Effector memory CD8-positive, alpha-beta T cell (primary cell): Measurements from ENCODE around the gene VWA3A.

ENCODE experiments used
- ATAC-seq: fragments of 150-1000 bp; cut with Tn5 transposase; replicated peaks from 2 replicates; pipeline ENCODE4 v1.10.0; 2021; ENCODE audit warnings: mild to moderate bottlenecking, moderate library complexity
- DNase-seq, 3 experiments: peaks; one replicate each; pipeline ENCODE4 v3.0.0; 2021
- H3K27ac Mint-ChIP-seq, 2 donors: one replicate each; pipeline ENCODE4 v1.8.0; 2022; ENCODE audit warnings: mild to moderate bottlenecking in 2 of 2, mixed read lengths in 2 of 2, moderate library complexity in 2 of 2
- H3K27me3 Mint-ChIP-seq, 2 donors: one replicate each; pipeline ENCODE4 v1.8.0; 2022; ENCODE audit warnings: mixed read lengths in 2 of 2
- H3K36me3 Mint-ChIP-seq: one replicate; pipeline ENCODE4 v1.8.0; 2022; ENCODE audit warnings: mild to moderate bottlenecking, moderate library complexity, mixed read lengths; ENCODE audit not compliant: insufficient read depth
- H3K4me1 Mint-ChIP-seq, 2 donors: one replicate each; pipeline ENCODE4 v1.8.0; 2022; ENCODE audit warnings: low read depth in 2 of 2, mixed read lengths in 2 of 2
- H3K4me3 Mint-ChIP-seq, 2 donors: one replicate each; pipeline ENCODE4 v1.8.0; 2022; ENCODE audit warnings: mild to moderate bottlenecking in 2 of 2, mixed read lengths in 2 of 2, moderate library complexity in 2 of 2
- H3K9me3 Mint-ChIP-seq, 2 donors: one replicate each; pipeline ENCODE4 v1.8.0; 2022; ENCODE audit warnings: mixed read lengths in 2 of 2

VWA3A gene

DNA sequence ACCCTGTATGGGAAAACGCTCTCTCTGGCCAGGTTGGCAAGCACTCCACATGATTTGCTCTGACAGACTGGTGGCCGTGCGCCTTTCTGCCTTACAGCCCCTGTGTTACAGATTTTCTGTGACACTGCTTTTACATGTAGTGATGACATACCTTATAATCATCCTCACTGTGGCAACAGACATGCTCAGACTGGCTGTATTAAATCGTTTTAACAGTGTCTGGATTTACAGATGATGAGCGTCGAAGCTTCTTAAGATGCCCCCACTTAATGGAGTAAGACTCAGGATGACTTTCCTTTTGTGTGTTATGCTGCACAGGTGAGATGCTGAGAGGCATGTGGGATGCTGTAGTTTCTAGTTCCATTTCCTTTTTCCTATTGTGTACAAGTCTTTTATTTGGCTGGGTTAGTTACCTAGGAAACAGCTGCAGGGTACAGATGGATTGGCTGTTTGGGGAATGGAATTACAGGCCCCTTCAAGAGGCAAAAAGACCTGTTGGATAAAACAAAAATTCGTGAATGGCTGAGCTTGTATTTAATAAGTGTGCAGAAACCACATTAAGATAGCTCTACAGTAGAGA lies 20.9 kb upstream of the VWA3A start:
- Mint-ChIP-seq H3K4me3 (no peak overlapping the region), H3K27ac (no peak overlapping the region), H3K27me3 (no peaks in the 10 kb centered on the region), H3K9me3 (no peaks in the 10 kb centered on the region), H3K36me3 (no peaks in the 10 kb centered on the region), H3K4me1 (peaks cover 0 to 6% of the 10 kb centered on the region in 2 donors)
- no peak for DNase-seq
- ATAC-seq: no peak

GRCh38 chr16:22073350-22073749 lies 19.0 kb upstream of the VWA3A start:
- Mint-ChIP-seq H3K9me3 (no peaks in the 10 kb centered on the region), H3K4me3 (no peak overlapping the region), H3K27me3 (no peaks in the 10 kb centered on the region), H3K36me3 (no peaks in the 10 kb centered on the region), H3K4me1 (peaks cover 4 to 10% of the 10 kb centered on the region in 2 donors), H3K27ac (no peak overlapping the region)
- no peak for DNase-seq
- no peak for ATAC-seq

- Mint-ChIP-seq H3K27me3 (no peaks in the 10 kb centered on the region), H3K27ac (peak overlapping the region in 1 of 2 donors; percentile 71), H3K36me3 (no peaks in the 10 kb centered on the region), H3K4me3 (no peak overlapping the region), H3K4me1 (peaks cover 4 to 10% of the 10 kb centered on the region in 2 donors), H3K9me3 (no peaks in the 10 kb centered on the region)
- ATAC-seq: no peak
- DNase-seq: no peak
These were observed 17.1 kb upstream of the VWA3A start for GRCh38 chr16:22075043-22075757.

DNA sequence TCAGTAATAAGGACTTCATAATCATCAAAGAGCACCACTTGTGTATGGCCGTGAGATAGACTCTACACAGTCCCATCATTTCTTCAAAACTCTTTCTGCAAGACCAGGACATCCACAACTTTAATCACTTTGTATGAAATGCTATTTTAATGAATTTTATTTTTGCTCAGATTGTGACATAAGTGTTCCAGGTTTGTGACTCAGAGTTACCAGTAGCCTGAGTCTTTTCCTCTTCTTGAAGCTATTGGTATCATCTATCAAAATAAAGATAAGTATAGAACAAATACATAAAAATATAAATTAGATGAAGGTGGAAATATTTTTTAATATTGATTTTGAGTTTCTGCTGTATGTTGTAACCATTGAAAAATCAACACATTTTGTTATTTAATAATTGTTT lies 16.6 kb upstream of the VWA3A start:
- DNase-seq: no peak
- no peaks in the 10 kb centered on the region for H3K9me3 Mint-ChIP-seq
- H3K36me3 Mint-ChIP-seq: no peaks in the 10 kb centered on the region
- peaks cover 4 to 10% of the 10 kb centered on the region in 2 donors for H3K4me1 Mint-ChIP-seq
- no peaks in the 10 kb centered on the region for H3K27me3 Mint-ChIP-seq
- H3K27ac Mint-ChIP-seq: peak overlapping the region in 1 of 2 donors; percentile 71
- H3K4me3 Mint-ChIP-seq: no peak overlapping the region
- ATAC-seq: no peak

GRCh38 chr16:22077700-22078313 lies 14.5 kb upstream of the VWA3A start:
- peak; percentile 78 for ATAC-seq
- peaks cover 4 to 10% of the 10 kb centered on the region in 2 donors for H3K4me1 Mint-ChIP-seq
- H3K9me3 Mint-ChIP-seq: no peaks in the 10 kb centered on the region
- no peak overlapping the region for H3K4me3 Mint-ChIP-seq
- no peaks in the 10 kb centered on the region for H3K36me3 Mint-ChIP-seq
- peak; percentile 64 to 72 (median 66) for DNase-seq
- H3K27ac Mint-ChIP-seq: no peak overlapping the region
- no peaks in the 10 kb centered on the region for H3K27me3 Mint-ChIP-seq

DNA sequence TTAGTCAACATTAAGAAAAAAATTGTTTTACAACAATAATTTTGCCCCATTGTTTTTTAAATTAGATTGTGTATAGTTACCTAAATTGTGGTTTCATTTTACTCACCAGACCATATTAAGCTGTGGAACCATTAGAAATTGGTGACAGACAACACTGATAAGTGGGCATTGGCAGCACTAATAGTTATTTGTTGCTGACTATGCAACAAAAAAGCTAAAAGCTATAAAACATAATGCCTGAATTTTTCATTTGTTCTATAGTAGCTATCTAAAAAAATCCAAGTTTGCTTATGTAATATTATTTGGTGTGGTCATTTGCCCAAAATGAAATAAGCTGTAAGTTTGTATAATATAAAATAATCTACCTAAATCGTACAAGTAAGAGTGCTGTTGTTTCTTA lies 13.7 kb upstream of the VWA3A start:
- ATAC-seq (no peak), DNase-seq (no peak)
- H3K36me3 Mint-ChIP-seq: no peaks in the 10 kb centered on the region
- H3K9me3 Mint-ChIP-seq: no peaks in the 10 kb centered on the region
- peaks cover 4 to 9% of the 10 kb centered on the region in 2 donors for H3K4me1 Mint-ChIP-seq
- no peak overlapping the region for H3K27ac Mint-ChIP-seq
- H3K4me3 Mint-ChIP-seq: no peak overlapping the region
- H3K27me3 Mint-ChIP-seq: no peaks in the 10 kb centered on the region

DNA sequence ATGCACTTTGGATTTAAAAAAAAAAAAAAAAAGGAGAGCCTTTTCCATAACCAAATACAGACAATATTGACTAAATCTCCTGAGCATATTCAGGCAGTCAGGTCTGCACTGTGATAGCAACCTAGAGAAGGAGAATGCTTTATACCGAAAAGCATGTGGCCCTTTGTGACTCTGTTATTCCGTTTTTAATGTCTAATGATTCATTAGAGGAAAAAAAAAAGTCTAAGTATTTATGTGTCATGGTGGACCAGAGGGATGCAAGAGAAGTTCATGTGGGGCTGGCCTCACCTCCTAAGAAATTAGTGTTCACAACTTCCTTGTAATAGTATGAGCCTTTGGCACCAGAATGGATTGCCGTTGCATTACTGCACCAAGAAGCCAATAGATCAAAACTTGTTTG lies 11.3 kb upstream of the VWA3A start:
- peaks cover 7% of the 10 kb centered on the region for H3K36me3 Mint-ChIP-seq
- H3K4me3 Mint-ChIP-seq: no peak overlapping the region

DNA sequence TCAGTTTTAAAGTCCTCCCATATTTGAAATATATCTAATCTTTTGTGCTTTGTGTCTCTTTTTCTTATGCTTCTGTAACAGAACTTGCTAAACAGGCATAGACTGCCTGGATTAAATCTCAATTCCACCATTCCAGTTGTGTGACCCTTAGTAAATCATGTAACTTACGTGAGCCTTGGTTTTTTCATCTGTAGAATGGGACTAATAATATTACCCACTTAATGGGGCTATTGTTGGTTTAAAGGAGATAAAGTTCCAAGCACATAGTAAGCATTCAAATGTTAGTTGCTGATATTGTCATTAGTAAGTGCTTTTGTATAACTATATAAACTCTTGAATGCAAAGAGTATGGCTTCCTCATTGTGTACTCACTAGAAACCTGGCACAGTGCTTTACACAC lies 5.9 kb upstream of the VWA3A start:
- ATAC-seq: no peak
- Mint-ChIP-seq H3K36me3 (peaks cover 7% of the 10 kb centered on the region), H3K27ac (no peak overlapping the region), H3K27me3 (no peaks in the 10 kb centered on the region), H3K9me3 (no peaks in the 10 kb centered on the region), H3K4me1 (no peaks in the 10 kb centered on the region), H3K4me3 (no peak overlapping the region)
- no peak for DNase-seq

More for the DNA sequence above, 11.3 kb upstream of the VWA3A start:
- ATAC-seq: no peak
- Mint-ChIP-seq H3K27ac (no peak overlapping the region), H3K9me3 (no peaks in the 10 kb centered on the region), H3K27me3 (no peaks in the 10 kb centered on the region), H3K4me1 (peaks cover 4% of the 10 kb centered on the region in 2 donors)
- no peak for DNase-seq

DNA sequence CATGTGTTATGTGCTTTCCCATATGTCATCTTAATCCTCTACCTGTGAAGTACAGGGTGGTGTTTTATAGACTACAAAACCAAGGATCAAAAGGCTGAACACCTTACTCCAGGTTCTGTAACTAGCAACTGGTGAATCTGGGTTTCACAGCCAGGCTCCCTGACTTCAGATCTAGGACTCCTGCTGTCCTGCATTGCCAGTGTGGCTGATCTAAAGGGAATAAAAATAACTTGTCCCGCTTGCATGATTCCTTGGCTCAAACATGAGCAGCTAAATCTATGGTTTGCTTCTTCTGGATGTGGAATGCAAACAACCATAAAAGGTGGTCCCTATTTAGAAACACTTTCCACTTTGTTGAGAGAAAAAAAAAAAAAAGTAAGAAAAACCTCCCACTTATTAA lies 3.7 kb upstream of the VWA3A start:
- no peak for DNase-seq
- Mint-ChIP-seq H3K9me3 (no peaks in the 10 kb centered on the region), H3K27me3 (peaks cover 0 to 7% of the 10 kb centered on the region in 2 donors), H3K4me1 (no peaks in the 10 kb centered on the region), H3K27ac (no peak overlapping the region), H3K36me3 (peaks cover 7% of the 10 kb centered on the region), H3K4me3 (no peak overlapping the region)
- no peak for ATAC-seq

DNA sequence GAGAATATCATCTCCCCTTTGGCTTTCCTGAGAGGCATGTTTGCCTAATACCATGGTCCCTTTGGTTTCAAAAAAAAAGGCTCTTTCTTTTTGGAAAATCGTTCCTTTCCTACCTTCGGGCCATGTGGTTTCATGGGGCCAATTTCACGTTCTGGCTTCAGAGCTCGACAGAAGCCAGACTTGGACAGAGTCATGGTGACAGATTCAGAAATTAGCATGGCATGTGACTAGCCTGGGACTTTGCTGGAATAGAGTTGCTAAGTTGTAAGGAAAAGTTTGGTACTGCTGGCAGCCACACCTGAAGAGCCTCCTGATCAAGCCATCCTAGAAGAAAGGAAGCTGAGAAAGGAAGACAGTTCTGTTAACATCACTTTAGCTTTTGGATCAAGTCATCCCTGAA lies 2.4 kb upstream of the VWA3A start:
- no peaks in the 10 kb centered on the region for H3K4me1 Mint-ChIP-seq

GRCh38 chr16:22091721-22092120 lies 620 bp upstream of the VWA3A start:
- H3K36me3 Mint-ChIP-seq: no peaks in the 10 kb centered on the region
- H3K4me1 Mint-ChIP-seq: no peaks in the 10 kb centered on the region
- H3K27ac Mint-ChIP-seq: peak overlapping the region in 1 of 2 donors; percentile 27
- H3K27me3 Mint-ChIP-seq: peaks cover 13 to 30% of the 10 kb centered on the region in 2 donors
- H3K4me3 Mint-ChIP-seq: no peak overlapping the region
- ATAC-seq (no peak), DNase-seq (no peak)
- H3K9me3 Mint-ChIP-seq: no peaks in the 10 kb centered on the region

More for the DNA sequence above, 2.4 kb upstream of the VWA3A start:
- Mint-ChIP-seq H3K27me3 (peaks cover 2 to 12% of the 10 kb centered on the region in 2 donors), H3K4me3 (no peak overlapping the region), H3K27ac (no peak overlapping the region), H3K9me3 (no peaks in the 10 kb centered on the region), H3K36me3 (peaks cover 6% of the 10 kb centered on the region)
- ATAC-seq (no peak), DNase-seq (no peak)

DNA sequence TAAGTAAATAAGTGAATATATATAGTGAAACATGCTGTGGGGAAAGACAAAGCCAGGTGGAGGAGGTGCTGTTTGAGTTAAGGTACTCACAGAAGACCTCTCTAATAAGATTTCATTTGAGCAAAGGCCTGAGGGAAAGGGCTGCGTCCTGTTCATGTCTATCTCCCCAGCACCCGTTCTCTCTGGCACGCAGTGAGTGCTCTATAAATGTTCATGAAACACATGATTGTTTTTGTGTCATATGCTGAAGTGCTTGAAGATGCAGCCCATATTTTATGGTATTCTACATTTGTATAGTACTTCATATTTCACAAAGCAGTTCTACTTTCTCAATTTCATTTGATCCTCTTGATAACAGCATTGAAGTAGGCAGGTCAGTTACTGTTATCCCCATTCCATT lies 990 bp downstream of the VWA3A start:
- DNase-seq: no peak
- no peaks in the 10 kb centered on the region for H3K4me1 Mint-ChIP-seq
- peaks cover 24 to 41% of the 10 kb centered on the region in 2 donors for H3K27me3 Mint-ChIP-seq
- ATAC-seq: no peak
- no peaks in the 10 kb centered on the region for H3K36me3 Mint-ChIP-seq
- no peak overlapping the region for H3K27ac Mint-ChIP-seq
- no peaks in the 10 kb centered on the region for H3K9me3 Mint-ChIP-seq
- H3K4me3 Mint-ChIP-seq: no peak overlapping the region

DNA sequence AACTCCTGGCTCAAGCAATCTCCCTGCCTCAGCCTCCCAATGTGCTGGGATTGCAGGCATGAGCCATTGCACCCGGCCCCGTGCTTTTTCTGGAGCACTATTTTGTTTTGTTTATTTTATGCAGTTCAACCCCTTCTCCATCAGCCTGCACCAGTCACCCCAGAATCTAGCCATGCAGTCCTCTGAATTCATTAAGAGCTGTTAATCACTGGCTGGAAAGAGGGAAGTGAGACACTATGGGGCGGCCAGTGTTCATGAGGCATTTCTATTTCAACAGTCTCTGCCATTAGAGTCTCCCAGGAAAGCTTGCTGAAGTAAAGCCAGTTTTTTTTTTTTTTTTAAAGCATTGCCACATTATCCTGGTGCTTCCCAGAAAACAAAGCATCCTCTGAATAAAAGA lies 1.7 kb downstream of the VWA3A start:
- H3K4me3 Mint-ChIP-seq: no peak overlapping the region
- DNase-seq: no peak
- no peaks in the 10 kb centered on the region for H3K36me3 Mint-ChIP-seq
- no peak for ATAC-seq
- H3K27ac Mint-ChIP-seq: no peak overlapping the region
- H3K9me3 Mint-ChIP-seq: no peaks in the 10 kb centered on the region
- H3K27me3 Mint-ChIP-seq: peaks cover 25 to 41% of the 10 kb centered on the region in 2 donors
- peaks cover 2 to 3% of the 10 kb centered on the region in 2 donors for H3K4me1 Mint-ChIP-seq
